ENCODE measurements around the gene EHBP1L1.

Gene EHBP1L1

DNA sequence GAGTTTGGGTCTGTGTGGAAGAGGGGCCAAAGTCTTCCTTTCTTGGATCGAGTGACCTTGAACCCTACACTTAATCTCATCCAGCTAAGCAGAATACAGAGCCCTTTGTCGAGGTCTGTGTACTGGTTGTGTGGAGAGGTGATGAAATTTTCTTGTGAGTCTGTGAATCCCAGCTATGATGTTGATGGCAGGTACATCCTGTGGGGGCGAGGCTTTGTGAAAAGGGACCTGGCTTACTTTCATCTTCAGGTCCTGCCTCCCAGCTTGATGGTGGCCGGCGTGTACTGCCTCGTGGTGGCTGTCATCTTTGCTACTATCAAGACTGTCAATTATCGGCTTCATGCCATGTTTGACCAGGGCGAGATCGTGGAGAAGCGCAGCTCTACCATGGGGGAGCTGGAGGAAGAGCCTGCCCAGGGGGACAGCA is 40.7 kb downstream of the EHBP1L1 start:
- DNase-seq (ENCODE audit: low spot score) = no peak

DNA sequence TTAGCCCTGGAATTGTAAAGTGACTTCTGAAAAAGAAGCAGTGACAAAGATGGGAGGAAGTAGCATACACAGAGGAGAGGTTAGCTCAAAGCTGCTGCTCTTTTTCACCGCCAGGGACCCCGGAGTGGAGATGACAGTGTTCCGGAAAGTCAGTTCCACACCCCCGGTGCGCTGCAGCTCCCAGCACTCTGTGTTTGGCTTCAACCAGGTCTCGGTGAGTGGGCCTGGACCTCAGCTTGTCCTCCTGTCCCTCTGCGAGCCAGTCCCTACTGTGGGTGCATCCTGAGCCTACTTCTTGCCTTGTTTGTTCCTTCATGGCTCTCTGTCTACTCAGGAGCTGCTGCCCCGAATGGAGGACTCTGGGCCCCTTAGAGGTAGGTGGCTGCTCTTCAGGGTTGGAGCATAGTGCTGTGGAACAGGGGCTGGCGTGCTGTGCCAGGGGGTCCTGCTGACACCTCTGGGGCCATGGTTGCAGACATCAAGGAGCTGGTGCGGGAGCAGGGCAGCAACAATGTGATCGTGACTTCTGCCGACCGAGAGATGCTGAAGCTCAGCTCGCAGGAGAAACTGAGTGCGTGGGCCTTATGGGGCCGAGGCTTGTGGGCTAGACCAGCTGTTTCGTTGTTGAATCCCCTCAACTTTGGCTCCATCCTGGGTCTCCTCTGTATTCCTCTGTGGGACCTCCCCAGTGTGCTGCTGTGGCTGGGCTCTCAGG is 41.4 kb downstream of the EHBP1L1 start:
- no peak for DNase-seq (ENCODE audit: low spot score)

DNA sequence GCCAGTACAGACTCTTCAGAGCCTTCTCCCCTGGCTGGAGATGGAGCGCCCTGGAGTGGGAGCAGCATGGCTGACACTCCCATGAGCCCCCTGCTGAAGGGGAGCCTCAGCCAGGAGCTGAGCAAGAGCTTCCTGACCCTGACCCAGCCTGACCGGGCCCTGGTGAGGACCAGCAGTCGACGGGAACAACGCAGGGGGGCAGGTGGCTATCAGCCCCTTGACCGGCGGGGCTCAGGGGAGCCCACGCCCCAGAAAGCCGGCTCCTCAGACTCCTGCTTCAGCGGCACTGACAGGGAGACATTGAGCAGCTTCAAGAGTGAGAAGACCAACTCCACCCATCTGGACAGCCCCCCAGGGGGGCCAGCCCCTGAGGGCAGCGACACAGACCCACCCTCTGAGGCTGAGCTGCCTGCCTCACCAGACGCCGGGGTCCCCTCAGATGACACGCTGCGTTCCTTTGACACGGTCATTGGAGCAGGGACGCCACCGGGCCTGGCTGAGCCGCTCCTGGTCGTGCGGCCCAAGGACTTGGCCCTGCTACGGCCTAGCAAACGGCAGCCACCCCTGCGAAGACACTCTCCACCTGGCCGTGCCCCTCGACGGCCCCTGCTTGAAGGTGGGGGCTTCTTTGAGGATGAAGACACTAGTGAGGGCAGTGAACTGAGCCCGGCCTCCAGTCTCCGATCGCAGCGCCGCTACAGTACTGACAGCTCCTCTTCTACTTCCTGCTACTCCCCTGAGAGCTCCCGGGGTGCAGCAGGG is 42.3 kb downstream of the EHBP1L1 start:
- DNase-seq (ENCODE audit: low spot score) = no peak

DNA sequence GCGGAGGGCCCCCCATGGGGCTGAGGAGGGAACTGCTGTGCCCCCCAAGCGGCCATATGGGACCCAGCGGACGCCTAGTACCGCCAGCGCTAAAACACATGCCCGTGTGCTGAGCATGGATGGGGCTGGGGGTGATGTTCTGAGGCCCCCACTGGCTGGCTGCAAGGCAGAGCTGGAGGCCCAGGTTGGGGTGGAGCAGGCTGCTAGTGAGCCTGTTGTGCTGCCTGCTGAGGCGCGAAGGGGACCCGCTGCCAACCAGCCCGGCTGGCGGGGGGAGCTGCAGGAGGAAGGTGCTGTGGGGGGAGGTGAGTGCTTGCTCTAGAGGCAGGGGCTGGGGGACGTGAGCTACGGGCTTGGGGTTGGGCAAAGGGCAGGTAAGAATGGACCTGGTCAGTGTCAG is 42.9 kb downstream of the EHBP1L1 start:
- no peak for DNase-seq (ENCODE audit: low spot score)

DNA sequence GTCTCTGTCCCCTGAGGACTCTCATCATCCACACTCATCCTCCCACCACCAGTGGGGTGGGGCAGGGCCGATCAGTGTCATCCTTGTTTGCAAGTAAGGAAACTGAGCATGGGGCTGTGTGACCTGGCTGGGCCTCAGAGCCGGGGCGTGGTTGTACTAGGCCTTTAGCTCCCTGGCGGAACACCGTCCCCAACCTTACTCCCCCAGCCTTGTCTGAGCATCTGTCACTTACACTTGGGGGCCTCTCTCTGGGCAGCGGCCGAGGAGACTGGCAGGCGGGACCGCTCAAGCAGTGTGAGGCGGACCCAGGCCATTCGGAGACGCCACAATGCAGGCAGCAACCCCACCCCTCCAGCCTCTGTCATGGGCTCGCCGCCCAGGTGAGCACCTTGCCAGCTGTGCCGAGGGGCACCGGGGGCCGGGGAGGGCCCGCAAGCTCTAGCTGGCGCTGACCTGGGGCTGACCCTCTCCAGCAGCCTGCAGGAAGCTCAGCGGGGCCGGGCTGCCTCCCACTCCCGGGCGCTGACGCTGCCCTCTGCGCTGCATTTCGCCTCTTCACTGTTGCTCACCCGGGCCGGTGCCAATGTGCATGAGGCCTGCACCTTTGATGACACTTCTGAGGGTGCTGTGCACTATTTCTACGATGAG is 43.6 kb downstream of the EHBP1L1 start:
- DNase-seq (ENCODE audit: low spot score) = no peak

DNA sequence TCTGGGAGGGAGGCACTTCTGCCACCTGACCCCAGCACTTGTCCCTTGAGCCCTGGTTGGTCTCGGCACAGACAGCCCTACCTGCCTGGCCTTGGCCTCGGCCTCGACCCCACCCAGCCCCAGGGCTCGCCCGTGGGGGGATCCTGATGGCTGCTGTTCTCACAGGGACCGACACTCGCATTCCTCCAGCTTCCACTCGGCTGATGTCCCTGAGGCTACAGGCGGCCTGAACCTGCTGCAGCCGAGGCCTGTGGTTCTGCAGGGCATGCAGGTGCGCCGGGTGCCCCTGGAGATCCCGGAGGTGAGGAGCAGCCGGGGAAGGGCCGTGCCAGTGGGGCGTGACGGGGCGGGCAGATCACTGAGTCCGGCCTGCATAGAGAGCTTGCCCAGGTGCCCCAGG is 44.8 kb downstream of the EHBP1L1 start:
- no peak for DNase-seq (ENCODE audit: low spot score)

DNA sequence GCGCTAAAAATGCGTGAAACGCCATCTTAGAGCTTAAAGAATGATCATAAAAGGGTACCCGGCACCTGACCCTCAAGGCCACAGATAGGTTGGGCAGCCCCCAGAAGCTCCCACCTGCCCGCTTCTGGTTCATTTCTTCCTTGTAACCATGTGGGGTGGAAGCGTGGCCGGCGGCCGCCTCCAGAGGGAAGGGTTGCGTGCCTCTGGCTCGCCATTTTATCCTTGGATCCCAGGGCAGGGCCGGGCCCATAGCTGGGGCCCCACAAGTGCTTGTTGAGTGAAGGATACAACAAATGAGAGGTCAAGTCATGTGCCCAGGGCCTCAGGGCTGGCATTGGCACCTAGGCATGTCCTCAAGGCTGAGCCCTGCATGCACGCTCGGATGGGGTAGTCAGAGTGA is 45.6 kb downstream of the EHBP1L1 start:
- no peak for DNase-seq (ENCODE audit: low spot score)

DNA sequence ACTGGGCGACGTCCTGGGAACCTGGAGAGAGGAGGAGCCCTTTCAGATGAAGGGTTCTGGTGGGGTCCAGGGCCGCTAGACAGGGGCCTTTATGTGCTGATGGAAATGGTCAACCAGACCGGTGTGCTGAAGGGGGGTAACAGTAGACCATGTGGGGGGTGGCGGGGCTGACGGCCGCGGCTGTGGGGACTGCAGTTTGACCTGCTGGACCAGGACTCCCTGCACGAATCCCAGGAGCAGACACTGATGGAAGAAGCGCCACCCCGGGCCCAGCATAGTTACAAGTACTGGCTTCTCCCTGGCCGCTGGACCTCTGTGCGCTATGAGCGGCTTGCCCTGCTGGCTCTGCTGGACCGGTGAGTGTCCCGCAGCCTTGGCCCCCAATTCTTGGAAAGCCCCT is 46.2 kb downstream of the EHBP1L1 start:
- no peak for DNase-seq (ENCODE audit: low spot score)

DNA sequence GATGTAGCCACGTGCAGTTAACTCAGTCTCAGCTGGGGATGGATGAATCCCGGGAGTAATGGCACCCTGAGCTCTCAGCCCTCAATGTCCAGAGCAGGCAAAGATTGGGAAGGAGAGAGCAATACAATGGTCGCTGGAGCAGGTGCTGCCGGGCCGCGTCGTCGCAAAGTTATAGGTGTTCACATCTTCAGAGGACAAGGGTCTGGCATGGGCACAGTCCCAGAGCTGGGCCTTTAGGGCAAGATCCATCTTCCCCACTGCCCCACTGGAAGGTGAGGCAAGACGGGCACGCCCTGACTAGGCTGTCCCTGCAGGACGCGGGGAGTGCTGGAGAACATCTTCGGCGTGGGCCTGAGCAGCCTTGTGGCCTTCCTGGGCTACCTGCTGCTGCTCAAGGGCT is 47.3 kb downstream of the EHBP1L1 start:
- no peak for DNase-seq (ENCODE audit: low spot score)

DNA sequence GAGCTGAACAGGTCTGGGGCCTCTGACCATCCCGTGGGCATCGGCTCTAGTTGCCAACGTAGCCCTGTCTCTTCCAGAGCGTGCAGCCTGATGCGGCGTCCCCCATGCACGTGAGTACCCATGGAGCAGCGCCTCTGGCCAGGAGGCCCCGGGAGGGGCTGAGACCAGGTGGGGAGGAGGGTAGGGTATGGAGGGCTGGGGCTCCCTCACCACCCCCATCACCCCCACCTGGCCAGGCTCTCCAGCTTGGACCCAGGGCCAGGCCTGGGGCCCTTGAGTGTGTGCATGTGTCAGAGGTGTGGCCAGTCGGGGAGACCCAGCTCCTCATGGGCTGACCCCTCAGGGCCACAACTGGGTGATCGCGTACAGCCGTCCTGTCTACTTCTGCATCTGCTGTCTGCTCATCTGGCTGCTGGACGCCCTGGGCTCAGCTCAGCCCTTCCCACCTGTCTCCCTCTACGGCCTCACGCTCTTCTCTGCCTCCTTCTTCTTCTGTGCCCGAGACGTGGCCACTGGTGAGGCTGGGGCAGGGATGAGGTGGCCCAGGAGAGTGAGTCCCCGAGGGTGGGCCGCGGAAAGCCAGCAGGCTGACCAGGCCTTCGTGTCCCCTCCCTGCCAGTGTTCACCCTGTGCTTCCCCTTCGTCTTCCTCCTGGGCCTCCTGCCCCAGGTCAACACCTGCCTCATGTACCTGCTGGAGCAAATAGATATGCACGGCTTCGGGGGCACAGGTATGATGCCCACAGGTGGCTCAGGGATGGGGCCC is 48.2 kb downstream of the EHBP1L1 start:
- no peak for DNase-seq (ENCODE audit: low spot score)

DNA sequence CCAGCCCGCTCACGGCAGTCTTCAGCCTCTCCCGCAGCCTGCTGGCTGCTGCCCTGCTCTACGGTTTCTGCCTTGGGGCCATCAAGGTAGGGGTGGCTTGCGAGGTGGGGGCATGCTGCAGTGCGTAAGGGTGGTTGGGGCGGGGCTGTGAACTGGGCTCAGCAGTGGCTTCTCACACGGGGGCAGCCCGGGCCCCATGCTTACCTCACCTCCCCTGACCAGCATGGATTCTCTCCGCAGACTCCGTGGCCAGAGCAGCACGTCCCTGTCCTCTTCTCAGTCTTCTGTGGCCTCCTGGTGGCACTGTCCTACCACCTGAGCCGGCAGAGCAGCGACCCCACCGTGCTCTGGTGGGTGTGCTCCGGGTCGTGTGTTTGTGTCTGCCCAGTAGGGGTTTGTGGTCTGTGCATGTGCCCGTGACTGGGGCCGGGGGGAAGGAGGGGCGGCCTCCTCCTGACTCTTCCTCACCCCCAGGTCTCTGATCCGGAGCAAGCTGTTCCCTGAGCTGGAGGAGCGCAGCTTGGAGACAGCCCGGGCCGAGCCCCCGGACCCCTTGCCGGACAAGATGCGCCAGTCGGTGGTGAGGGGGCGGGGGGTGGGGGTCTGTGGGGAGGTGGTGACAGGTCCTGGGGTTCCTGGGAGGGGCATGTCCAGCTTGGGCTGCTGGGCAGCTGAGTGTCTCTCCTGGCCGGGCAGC is 49.2 kb downstream of the EHBP1L1 start:
- no peak for DNase-seq (ENCODE audit: low spot score)

DNA sequence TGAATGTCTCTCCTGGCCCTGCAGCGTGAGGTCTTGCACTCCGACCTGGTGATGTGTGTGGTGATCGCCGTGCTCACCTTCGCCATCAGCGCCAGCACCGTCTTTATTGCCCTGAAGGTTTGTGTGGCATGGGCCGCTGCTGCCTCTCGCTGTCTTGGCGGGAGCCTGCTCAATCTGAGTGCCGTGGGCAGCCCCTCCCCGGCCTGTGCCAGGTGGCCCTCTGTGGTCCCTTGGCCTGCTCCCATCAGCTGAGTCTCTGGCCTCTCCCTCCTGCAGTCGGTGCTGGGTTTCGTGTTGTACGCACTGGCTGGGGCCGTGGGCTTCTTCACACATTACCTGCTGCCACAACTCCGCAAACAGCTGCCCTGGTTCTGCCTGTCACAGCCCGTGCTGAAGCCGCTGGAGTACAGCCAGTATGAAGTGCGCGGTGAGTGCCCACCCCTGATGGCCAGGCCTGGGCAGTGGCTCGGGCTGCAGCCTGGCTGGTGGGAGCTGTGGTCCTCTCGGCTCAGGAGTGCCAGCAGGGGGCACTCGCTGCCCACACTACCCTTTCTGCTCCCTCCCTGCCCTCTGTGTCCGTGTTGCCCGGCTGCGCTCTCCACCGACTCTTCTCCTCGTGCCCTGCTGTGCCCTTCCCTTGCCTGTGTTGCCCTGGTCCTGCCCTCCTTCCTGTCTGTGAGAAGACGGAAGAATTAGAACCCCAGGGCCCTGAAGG is 49.9 kb downstream of the EHBP1L1 start:
- DNase-seq (ENCODE audit: low spot score) = no peak

DNA sequence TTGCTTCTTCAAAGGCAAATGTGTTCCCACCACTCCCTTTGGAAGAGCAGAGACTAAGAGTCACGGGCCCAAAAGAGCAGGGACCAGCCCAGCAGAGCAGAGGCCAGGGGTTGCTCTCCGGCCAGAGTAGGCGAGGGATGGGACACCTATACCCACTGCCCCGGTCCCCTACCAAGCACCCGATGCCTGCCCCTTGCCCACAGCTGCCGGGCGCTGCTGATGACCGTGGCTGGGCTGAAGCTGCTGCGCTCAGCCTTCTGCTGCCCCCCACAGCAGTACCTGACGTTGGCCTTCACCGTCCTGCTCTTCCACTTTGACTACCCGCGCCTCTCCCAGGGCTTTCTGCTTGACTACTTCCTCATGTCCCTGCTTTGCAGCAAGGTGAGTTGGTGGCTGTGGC is 51.3 kb downstream of the EHBP1L1 start:
- DNase-seq (ENCODE audit: low spot score) = no peak

DNA sequence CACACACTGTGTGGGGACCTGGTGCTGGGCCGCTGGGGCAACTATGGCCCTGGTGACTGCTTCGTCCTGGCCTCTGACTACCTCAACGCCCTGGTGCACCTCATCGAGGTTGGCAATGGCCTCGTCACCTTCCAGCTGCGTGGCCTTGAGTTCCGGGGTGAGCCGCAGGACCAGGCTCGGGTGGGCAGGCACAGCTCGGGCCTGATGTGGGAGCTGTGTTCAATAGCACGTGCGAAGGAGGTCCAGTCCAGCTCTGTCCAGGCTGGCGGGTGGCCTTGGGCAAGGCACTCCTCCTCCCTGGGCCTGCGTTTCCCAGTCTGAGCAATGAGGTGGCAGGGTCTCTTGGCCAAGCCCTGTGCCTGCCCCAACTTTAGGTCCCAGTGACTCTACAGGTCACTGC is 53.7 kb downstream of the EHBP1L1 start:
- no peak for DNase-seq (ENCODE audit: low spot score)

DNA sequence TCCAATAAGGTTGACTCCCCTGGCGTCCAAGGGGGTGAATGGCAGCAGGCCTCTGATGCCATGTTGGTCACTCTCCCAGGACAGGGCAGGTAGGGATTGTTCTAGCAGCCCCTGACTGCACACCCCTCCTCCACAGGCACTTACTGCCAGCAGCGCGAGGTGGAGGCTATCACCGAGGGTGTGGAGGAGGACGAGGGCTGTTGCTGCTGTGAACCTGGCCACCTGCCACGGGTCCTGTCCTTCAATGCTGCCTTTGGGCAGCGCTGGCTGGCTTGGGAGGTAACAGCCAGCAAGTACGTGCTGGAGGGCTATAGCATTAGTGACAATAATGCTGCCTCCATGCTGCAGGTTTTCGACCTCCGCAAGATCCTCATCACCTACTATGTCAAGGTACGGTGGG is 54.4 kb downstream of the EHBP1L1 start:
- DNase-seq (ENCODE audit: low spot score) = no peak

DNA sequence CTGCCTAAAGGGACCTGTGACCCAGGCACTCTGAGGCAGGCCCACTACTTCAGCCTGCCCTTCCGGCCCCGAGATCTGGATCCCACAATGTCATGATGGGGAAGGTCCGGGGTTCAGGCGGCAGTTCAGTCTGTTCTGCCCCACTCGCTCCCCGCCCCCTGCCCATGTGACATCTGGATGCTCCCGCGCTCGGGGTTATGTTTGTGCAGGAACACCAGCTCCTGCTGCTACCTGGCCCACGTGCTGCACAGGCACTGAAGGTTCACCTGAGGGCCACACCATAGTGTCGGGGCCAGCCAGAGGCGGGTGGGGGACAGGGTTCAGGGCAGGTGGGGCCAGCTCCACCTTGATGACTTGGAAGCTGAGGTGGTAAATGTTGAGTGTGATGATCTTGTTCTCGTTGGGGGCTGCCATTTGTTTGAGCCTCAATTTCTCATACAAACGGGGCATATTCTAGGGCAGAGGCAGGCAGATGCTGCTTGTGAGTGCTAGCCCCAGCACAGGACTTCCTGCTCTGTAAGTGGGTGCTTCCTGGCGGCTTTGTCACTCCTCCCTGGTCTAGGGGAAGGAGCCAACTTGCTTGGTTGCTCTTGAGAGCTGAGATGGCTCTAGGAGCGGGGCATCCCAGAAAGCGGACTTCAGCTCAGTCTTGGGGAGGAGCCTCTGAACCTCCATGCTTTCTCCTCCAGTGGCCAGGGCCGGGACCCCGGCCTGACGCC is 57.7 kb downstream of the EHBP1L1 start:
- no peak for DNase-seq (ENCODE audit: low spot score)

DNA sequence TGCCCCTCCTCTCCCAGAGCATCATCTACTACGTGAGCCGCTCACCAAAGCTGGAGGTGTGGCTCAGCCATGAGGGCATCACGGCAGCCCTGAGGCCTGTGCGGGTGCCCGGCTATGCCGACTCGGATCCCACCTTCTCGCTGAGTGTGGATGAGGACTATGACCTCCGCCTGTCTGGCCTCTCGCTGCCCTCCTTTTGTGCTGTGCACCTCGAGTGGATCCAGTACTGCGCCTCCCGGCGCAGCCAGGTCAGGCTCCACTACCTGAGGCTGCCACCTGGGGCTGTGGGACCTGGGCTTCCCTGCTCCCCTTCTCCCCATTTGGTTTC is 58.2 kb downstream of the EHBP1L1 start:
- no peak for DNase-seq (ENCODE audit: low spot score)

DNA sequence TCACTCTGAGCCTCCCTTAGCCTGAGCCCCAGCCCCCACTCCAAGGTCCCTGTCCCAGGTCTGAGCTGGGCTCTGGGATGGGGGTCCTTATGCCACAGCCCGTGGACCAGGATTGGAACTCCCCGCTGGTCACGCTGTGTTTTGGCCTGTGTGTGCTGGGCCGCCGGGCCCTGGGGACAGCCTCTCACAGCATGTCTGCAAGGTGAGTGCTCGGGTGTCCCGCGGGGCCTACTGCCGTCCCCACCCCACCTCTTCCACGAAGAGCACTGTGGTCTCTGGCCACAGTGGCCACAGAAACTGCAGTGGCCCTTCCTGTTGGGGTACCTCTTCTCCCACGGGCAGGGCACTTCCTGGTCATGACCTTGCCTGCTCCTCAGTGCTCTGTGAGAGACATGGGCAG is 58.6 kb downstream of the EHBP1L1 start:
- no peak for DNase-seq (ENCODE audit: low spot score)

DNA sequence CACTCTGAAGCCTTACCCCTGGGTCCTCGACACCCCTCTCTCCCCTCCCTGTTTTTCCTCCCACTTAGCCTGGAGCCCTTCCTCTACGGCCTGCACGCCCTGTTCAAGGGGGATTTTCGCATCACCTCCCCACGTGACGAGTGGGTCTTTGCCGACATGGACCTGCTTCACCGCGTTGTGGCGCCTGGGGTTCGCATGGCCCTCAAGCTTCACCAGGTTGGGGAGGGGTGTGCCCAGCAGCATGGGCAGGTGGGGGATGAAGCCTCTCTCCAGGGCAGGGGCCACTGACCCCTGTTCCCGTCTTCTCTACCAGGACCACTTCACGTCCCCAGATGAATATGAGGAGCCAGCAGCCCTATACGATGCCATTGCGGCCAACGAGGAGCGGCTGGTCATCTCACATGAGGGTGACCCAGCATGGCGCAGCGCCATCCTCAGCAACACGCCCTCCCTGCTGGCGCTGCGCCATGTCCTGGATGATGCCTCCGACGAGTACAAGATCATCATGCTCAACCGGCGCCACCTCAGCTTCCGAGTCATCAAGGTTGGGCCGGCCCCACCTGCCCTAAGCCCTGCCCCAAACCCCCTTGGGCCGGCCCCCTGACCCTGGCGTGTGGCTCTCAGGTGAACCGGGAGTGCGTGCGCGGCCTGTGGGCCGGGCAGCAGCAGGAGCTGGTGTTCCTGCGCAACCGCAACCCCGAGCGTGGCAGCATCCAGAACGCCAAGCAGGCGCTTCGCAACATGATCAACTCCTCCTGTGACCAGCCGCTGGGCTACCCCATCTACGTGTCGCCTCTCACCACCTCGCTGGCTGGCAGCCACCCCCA is 59.3 kb downstream of the EHBP1L1 start:
- DNase-seq (ENCODE audit: low spot score) = no peak

Data from hepatic stellate cell (primary cell).